ENCODE results near the gene DRC7. TPM values are rescaled to one million over a fixed set of nuclear protein-coding genes. Genes with fewer than 3 reads are reported as not detected.
"Not testable (repeated sequence)": the region's sequence is repeated elsewhere in the genome, so short reads cannot be mapped to it uniquely, and the experiment has no call there.

DRC7 gene
- total RNA-seq, 2 experiments from 2014 or later: 0.05 TPM; not detected in 1

DNA sequence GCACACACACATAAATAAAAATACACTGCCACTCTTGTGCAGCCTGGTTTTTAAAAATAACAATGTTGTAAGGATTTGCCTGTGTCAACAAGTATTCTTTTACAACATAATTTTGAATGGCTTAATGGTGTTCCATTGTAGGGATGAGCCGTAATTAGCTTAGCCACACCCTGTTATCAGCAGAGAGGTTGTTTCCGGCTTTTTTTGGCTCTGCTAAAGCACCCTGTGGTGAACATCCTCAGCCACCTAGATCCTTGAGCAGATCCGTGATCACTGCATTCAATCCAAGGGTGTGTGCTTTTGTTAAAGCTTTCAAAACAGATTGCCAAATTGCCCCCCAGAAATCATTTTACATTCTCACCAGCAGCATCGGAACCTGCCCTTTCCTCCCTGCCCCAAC lies 47.9 kb downstream of the DRC7 start:
- no peaks in the 10 kb centered on the region for H3K27me3 Mint-ChIP-seq
- H3K4me1 Mint-ChIP-seq: peaks cover 4% of the 10 kb centered on the region
- H3K36me3 Mint-ChIP-seq (ENCODE audit: low read depth): peaks cover 8% of the 10 kb centered on the region
- ATAC-seq: no peak
- H3K4me3 Mint-ChIP-seq: no peak overlapping the region
- POLR2A ChIA-PET: no interaction called here
- CTCF ChIA-PET: interaction anchor here (0.7 kb wide), 1 partner anchor 156 kb away, joined by 4 read pairs; no protein-coding TSS in a partner anchor
- no peaks in the 10 kb centered on the region for H3K9me3 Mint-ChIP-seq (ENCODE audit: low read depth)
- intact Hi-C loops (cut with DNase I, micrococcal nuclease): no loop called here
- DNase-seq: no peak
- H3K27ac Mint-ChIP-seq: no peak overlapping the region

DNA sequence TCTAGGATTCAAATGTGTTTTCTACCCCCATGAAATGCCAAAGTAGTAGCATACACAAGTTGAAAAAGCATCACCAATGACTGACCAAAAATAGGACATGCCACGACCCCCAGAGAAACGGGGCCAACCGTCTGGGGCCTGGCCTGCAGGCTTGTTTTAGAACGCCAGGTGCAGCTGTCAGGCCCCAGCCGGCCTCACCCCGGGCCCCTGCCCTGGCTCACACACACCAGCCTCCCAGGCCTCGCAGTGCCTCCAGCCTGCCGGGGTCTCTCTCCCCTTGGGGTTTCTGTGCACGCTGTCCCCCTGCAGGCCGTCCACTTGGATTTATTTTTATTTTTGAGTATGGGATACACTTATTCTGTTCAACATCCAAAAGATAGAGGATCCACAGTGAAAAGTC lies 48.9 kb downstream of the DRC7 start:
- no peak overlapping the region for H3K27ac Mint-ChIP-seq
- POLR2A ChIA-PET: no interaction called here
- intact Hi-C loops (cut with DNase I, micrococcal nuclease): no loop called here

DNA sequence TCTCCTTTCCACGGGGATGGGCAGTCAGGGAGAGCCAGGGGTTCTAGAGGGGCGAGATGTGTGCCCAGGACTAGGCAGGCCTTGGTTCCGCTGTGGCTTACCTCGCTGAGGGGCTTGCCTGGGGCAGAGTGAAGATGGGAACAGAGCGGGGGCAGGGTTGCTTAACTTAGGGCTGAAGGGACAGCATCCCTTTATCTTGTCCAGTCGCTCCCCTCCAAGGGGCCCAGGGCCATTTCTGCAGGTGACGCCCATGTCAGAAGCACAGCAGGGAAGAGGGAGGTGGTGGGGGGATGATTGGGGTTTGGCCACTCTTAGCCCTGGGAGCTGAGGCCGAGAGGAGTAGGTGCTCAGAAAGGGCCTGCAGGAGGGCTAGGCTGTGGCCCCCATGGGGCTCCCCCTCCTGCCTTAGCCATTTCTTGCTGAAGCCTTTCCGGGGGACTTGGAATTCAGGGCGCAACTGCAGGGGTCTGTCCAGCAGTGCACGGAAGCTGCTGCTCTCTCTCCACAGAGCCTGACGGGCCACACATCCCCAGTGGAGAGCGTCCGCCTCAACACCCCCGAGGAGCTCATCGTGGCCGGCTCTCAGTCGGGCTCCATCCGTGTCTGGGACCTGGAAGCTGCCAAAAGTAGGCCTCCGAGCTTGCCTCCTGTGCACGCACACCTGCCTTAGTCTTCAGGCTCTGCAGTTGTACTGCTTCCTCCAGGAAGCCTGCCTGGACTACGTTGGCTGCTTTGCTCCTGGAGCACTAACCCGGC lies 49.5 kb downstream of the DRC7 start:
- CTCF ChIA-PET: interaction anchor here (0.5 kb wide), 1 partner anchor 152 kb away, joined by 3 read pairs; no protein-coding TSS in a partner anchor

More for the DNA sequence above, 48.9 kb downstream of the DRC7 start:
- no peak overlapping the region for H3K4me3 Mint-ChIP-seq
- H3K4me1 Mint-ChIP-seq: no peaks in the 10 kb centered on the region
- DNase-seq (no peak), ATAC-seq (no peak)
- CTCF ChIA-PET: no interaction called here
- H3K27me3 Mint-ChIP-seq: no peaks in the 10 kb centered on the region
- no peaks in the 10 kb centered on the region for H3K9me3 Mint-ChIP-seq (ENCODE audit: low read depth)
- peaks cover 4% of the 10 kb centered on the region for H3K36me3 Mint-ChIP-seq (ENCODE audit: low read depth)

DNA sequence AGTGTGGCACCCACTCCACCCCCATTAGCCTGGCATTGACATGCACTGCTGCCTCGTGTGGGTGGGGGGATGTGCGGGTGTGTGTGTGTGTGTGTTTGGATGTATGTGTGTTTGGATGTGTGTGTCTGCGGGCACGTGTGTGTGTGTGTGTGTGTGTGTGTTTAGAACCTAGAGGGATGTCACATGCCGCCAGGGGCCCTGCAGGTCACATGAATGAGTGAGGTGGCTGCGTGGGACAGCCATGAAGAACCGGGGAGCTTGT lies 50.0 kb downstream of the DRC7 start:
- no peak for DNase-seq

More for the DNA sequence above, 49.5 kb downstream of the DRC7 start:
- POLR2A ChIA-PET: no interaction called here
- no peaks in the 10 kb centered on the region for H3K9me3 Mint-ChIP-seq (ENCODE audit: low read depth)
- H3K36me3 Mint-ChIP-seq (ENCODE audit: low read depth): peaks cover 4% of the 10 kb centered on the region
- no peaks in the 10 kb centered on the region for H3K27me3 Mint-ChIP-seq
- no peaks in the 10 kb centered on the region for H3K4me1 Mint-ChIP-seq
- DNase-seq: no peak
- intact Hi-C loops (cut with DNase I, micrococcal nuclease): no loop called here
- H3K27ac Mint-ChIP-seq: no peak overlapping the region
- H3K4me3 Mint-ChIP-seq: no peak overlapping the region
- no peak for ATAC-seq

DNA sequence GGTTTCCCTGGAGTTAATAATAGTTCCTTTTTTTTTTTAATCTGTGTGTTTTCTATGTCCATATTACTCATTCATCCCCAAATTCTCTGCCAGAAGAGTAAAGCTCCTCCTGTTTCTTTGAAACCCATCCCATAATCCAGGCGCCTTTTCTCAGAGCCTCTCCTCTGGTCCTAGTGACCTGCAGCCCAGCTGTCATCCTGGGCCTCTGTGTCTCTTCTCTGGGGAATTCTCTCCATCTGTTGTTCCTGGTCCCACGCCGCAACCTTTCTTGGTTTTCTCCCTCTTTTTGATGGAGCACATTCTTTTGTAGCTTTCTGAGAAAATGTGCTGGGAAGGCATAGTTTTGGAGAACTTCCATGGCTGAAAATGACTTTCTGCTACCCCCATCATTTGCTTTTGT lies 51.2 kb downstream of the DRC7 start:
- no peak for DNase-seq
- POLR2A ChIA-PET: interaction anchor here (0.6 kb wide), 1 partner anchor 1993 kb away, joined by 4 read pairs; no protein-coding TSS in a partner anchor
- H3K4me1 Mint-ChIP-seq: no peaks in the 10 kb centered on the region
- H3K27ac Mint-ChIP-seq: no peak overlapping the region
- CTCF ChIA-PET: interaction anchor here (0.6 to 1.2 kb wide), 4 partner anchors 10 to 199 kb away, joined by 3 to 5 read pairs (median 3); partner anchors contain the start of gene KATNB1
- H3K36me3 Mint-ChIP-seq (ENCODE audit: low read depth): peaks cover 4% of the 10 kb centered on the region
- H3K9me3 Mint-ChIP-seq (ENCODE audit: low read depth): no peaks in the 10 kb centered on the region
- no peak overlapping the region for H3K4me3 Mint-ChIP-seq
- no peak for ATAC-seq
- no peaks in the 10 kb centered on the region for H3K27me3 Mint-ChIP-seq
- intact Hi-C loops (cut with DNase I, micrococcal nuclease): no loop called here

More for the DNA sequence above, 50.0 kb downstream of the DRC7 start:
- Mint-ChIP-seq H3K27me3 (no peaks in the 10 kb centered on the region), H3K36me3 (ENCODE audit: low read depth) (peaks cover 4% of the 10 kb centered on the region), H3K27ac (no peak overlapping the region), H3K4me1 (no peaks in the 10 kb centered on the region), H3K9me3 (ENCODE audit: low read depth) (no peaks in the 10 kb centered on the region), H3K4me3 (no peak overlapping the region)
- ATAC-seq: no peak
- intact Hi-C loops (cut with DNase I, micrococcal nuclease): no loop called here
- CTCF ChIA-PET: interaction anchor here (0.5 kb wide), 1 partner anchor 152 kb away, joined by 3 read pairs; no protein-coding TSS in a partner anchor
- POLR2A ChIA-PET: no interaction called here

DNA sequence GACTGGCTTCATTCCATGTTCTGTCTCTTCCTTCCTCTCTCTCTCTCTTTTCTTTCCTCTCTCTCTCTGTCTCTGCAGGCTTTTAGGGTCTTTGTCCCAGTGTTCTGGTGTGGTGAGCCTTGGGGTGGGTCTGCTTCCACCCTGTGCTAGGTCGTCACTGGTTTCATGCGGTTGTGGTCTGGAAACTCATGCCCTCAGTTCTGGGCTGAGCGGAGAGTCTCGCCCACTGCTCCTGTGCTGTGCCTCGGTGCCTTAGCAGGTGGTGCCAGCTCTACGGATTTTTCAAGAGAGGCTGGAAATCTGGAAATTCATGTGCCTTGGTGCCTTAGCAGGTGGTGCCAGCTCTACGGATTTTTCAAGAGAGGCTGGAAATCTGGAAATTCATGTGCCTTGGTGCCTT lies 51.7 kb downstream of the DRC7 start:
- intact Hi-C loops (cut with DNase I, micrococcal nuclease): not testable (repeated sequence)

DNA sequence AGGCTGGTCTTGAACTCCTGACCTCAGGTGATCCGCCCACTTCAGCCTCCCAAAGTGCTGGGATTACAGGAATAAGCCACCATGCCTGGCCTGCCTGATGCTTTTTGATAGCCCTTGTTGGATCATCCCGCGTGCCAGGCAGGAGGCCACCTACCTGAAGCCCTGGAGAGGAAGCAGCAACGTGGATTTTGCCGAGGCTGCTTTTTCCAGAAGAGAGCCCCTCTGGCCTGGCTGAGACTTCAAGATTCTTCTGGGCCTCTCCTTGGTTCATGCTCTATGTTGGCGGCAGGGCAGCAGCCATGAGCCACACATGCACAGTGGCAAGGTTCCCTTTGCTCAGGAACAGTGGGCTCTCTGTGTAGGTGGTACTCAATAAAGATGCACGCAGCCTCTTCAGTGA lies 52.5 kb downstream of the DRC7 start:
- H3K27ac Mint-ChIP-seq: no peak overlapping the region
- intact Hi-C loops (cut with DNase I, micrococcal nuclease): no loop called here
- ATAC-seq (no peak), DNase-seq (no peak)
- H3K36me3 Mint-ChIP-seq (ENCODE audit: low read depth): peaks cover 8% of the 10 kb centered on the region
- no peak overlapping the region for H3K4me3 Mint-ChIP-seq
- H3K4me1 Mint-ChIP-seq: no peaks in the 10 kb centered on the region
- ChIA-PET CTCF (no interaction called here), POLR2A (no interaction called here)
- H3K27me3 Mint-ChIP-seq: no peaks in the 10 kb centered on the region
- H3K9me3 Mint-ChIP-seq (ENCODE audit: low read depth): no peaks in the 10 kb centered on the region

More for the DNA sequence above, 51.7 kb downstream of the DRC7 start:
- H3K4me3 Mint-ChIP-seq; POLR2A ChIA-PET; H3K9me3 Mint-ChIP-seq (ENCODE audit: low read depth); H3K36me3 Mint-ChIP-seq (ENCODE audit: low read depth); H3K27ac Mint-ChIP-seq; DNase-seq; H3K27me3 Mint-ChIP-seq; H3K4me1 Mint-ChIP-seq; ATAC-seq: not testable (repeated sequence)
- CTCF ChIA-PET: interaction anchor here (0.8 to 1.2 kb wide), 2 partner anchors 10 kb away, joined by 3 to 5 read pairs; partner anchors contain the start of gene KATNB1

DNA sequence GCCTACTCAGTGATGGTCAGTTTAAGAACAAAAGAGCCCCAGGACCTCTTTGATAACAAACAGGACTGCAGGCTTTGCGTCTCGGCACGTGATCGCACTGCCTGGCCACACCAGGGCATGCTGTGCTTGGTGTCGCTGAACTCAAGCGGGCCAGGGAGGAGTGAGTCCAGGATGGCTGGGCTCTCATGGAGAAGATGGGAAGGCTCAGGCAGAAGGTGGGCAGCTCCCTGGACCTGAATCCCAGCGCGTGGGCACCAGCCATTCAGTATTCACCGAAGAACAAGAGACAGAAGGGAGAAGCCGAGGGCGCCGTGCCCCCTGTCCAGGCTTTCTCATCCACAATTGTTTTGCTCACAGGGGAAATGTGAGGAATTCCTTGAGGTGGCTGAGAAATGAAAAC lies 52.9 kb downstream of the DRC7 start:
- Mint-ChIP-seq H3K36me3 (ENCODE audit: low read depth) (peaks cover 8% of the 10 kb centered on the region), H3K4me1 (no peaks in the 10 kb centered on the region), H3K27me3 (no peaks in the 10 kb centered on the region), H3K27ac (no peak overlapping the region), H3K4me3 (no peak overlapping the region), H3K9me3 (ENCODE audit: low read depth) (no peaks in the 10 kb centered on the region)
- POLR2A ChIA-PET: no interaction called here
- no peak for DNase-seq
- CTCF ChIA-PET: interaction anchor here (1.4 kb wide), 1 partner anchor 11 kb away, joined by 3 read pairs; no protein-coding TSS in a partner anchor
- ATAC-seq: no peak
- intact Hi-C loops (cut with DNase I, micrococcal nuclease): no loop called here

DNA sequence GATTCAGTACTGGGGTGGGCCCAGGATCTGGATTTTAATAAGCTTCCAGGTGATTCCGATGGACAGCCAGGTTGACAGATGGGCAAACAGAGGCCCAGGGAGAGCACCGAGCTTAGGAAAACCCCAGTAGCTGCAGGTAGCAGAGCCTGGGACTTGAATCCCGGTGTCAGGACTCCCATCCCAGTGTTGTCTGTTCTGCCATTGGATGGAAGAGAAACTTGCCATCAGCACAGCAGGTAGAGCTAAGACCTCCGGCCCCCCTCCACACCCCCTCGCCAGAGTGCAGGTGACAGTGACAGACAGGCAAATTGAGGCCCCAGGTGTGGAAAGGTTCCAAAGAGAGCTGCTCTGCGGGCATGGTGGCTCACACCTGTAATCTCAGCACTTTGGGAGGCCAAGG lies 53.4 kb downstream of the DRC7 start:
- H3K4me3 Mint-ChIP-seq: no peak overlapping the region
- H3K9me3 Mint-ChIP-seq (ENCODE audit: low read depth): no peaks in the 10 kb centered on the region

DNA sequence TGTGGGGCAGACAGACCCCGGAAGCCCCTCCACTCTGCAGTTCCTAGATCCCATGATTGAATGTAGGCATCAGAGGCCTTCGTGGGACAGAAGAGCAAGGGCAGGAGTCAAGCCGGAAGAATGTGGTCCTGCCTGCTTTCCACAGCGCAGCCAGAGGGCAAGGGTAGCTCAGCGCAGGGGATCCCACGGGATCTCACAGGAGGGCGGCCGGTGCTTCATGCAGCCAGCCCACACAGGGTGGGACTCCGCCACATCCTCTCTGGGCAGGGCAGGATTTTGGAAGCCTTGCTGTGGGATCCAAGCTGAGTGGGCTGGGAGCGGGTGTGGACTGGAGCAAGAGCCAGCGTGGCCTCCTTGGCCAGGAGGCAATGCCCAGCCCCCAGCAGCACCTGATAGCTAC lies 54.0 kb downstream of the DRC7 start:
- no peaks in the 10 kb centered on the region for H3K4me1 Mint-ChIP-seq
- H3K4me3 Mint-ChIP-seq: no peak overlapping the region
- peaks cover 8% of the 10 kb centered on the region for H3K36me3 Mint-ChIP-seq (ENCODE audit: low read depth)
- ATAC-seq (no peak), DNase-seq (no peak)
- no peaks in the 10 kb centered on the region for H3K9me3 Mint-ChIP-seq (ENCODE audit: low read depth)
- ChIA-PET CTCF (interaction anchor here (1.4 kb wide), 1 partner anchor 9 kb away, joined by 3 read pairs; no protein-coding TSS in a partner anchor), POLR2A (interaction anchor here (0.6 kb wide), 1 partner anchor 14 kb away, joined by 3 read pairs; no protein-coding TSS in a partner anchor)
- no peaks in the 10 kb centered on the region for H3K27me3 Mint-ChIP-seq
- intact Hi-C loops (cut with DNase I, micrococcal nuclease): no loop called here
- no peak overlapping the region for H3K27ac Mint-ChIP-seq

More for the DNA sequence above, 53.4 kb downstream of the DRC7 start:
- H3K4me1 Mint-ChIP-seq: no peaks in the 10 kb centered on the region
- ATAC-seq (no peak), DNase-seq (no peak)
- H3K27me3 Mint-ChIP-seq: no peaks in the 10 kb centered on the region
- ChIA-PET POLR2A (no interaction called here), CTCF (interaction anchor here (1.4 kb wide), 1 partner anchor 10 kb away, joined by 3 read pairs; no protein-coding TSS in a partner anchor)
- intact Hi-C loops (cut with DNase I, micrococcal nuclease): no loop called here
- H3K36me3 Mint-ChIP-seq (ENCODE audit: low read depth): peaks cover 8% of the 10 kb centered on the region
- no peak overlapping the region for H3K27ac Mint-ChIP-seq

DNA sequence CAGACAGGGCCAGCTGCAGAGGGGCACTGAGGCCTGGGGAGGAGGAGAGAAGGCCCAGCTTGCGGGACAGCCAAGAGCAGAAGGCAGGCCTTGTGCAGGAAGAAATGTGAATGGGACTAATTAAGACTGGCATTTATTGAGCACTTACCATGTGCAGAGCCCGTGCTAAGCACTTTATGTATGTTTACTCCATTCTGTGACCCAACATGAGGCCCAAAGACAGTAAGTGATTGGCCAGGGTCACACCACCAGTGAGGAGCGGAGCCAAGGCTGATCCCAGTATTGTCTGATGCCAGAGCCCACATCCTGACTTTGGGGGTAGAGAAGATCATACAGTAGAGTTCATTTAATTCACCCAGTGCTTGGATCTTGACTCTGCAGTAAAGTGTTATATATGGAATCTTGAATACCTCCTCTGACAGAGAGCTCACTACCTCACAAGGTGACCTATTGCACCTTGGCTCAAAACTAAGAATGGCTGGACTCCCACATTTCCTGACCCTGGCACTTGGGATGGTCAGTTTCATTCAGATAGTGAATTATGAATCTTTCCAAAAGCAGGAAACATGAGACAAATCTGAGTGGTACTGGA lies 54.6 kb downstream of the DRC7 start:
- intact Hi-C loops (cut with DNase I, micrococcal nuclease): no loop called here
- Mint-ChIP-seq H3K4me1 (no peaks in the 10 kb centered on the region), H3K4me3 (no peak overlapping the region), H3K9me3 (ENCODE audit: low read depth) (no peaks in the 10 kb centered on the region), H3K27ac (no peak overlapping the region), H3K36me3 (ENCODE audit: low read depth) (peaks cover 8% of the 10 kb centered on the region), H3K27me3 (no peaks in the 10 kb centered on the region)
- no peak for DNase-seq
- CTCF ChIA-PET: interaction anchor here (1.4 kb wide), 1 partner anchor 9 kb away, joined by 3 read pairs; no protein-coding TSS in a partner anchor
- POLR2A ChIA-PET: no interaction called here
- no peak for ATAC-seq

All from activated CD4-positive, alpha-beta T cell treated with anti-CD3 and anti-CD28 coated beads for 36 hours (primary cell).